H9 (cell line): ENCODE data around the gene RNASE7. TPM values are rescaled to one million over a fixed set of nuclear protein-coding genes. Genes with fewer than 3 reads are reported as not detected.

Experiments used
- DNase-seq: peaks from one replicate; pipeline ENCODE4 v3.0.0-alpha.2; 2017
- H2AFZ ChIP-seq: one replicate; pipeline ENCODE4 v1.6.1; 2013; ENCODE audit warnings: mild to moderate bottlenecking, low read length, control low read depth, moderate library complexity
- H2AK5ac ChIP-seq: 2 replicates; pipeline ENCODE4 v1.6.1; 2013; ENCODE audit warnings: low read length, control low read depth, mixed read lengths; ENCODE audit not compliant: insufficient read length
- H2BK120ac ChIP-seq: one replicate; pipeline ENCODE4 v1.6.1; 2013; ENCODE audit warnings: low read depth, mild to moderate bottlenecking, low read length, control low read depth, inconsistent platforms; ENCODE audit not compliant: poor library complexity, severe bottlenecking
- H2BK12ac ChIP-seq: 2 replicates; pipeline ENCODE4 v1.6.1; 2013; ENCODE audit warnings: low read length, control low read depth, mixed read lengths, low read depth; ENCODE audit not compliant: insufficient read length
- H2BK15ac ChIP-seq: 2 replicates; pipeline ENCODE4 v1.6.1; 2013; ENCODE audit warnings: low read depth, low read length, control low read depth
- H2BK20ac ChIP-seq: one replicate; pipeline ENCODE4 v1.6.1; 2013; ENCODE audit warnings: low read depth, mild to moderate bottlenecking, low read length, control low read depth, inconsistent platforms; ENCODE audit not compliant: poor library complexity, severe bottlenecking
- H2BK5ac ChIP-seq: 2 replicates; pipeline ENCODE4 v1.6.1; 2013; ENCODE audit warnings: low read length, control low read depth, mixed read lengths; ENCODE audit not compliant: insufficient read length
- H3K14ac ChIP-seq: 2 replicates; pipeline ENCODE4 v1.6.1; 2013; ENCODE audit warnings: low read length, control low read depth; ENCODE audit not compliant: insufficient read depth
- H3K18ac ChIP-seq: 2 replicates; pipeline ENCODE4 v1.6.1; 2013; ENCODE audit warnings: low read depth, mild to moderate bottlenecking, mixed read lengths, low read length, control low read depth; ENCODE audit not compliant: insufficient read length
- H3K23ac ChIP-seq: 2 replicates; pipeline ENCODE4 v1.6.1; 2013; ENCODE audit warnings: low read length, control low read depth, mixed read lengths, low read depth; ENCODE audit not compliant: insufficient read length
- H3K23me2 ChIP-seq: 2 replicates; pipeline ENCODE4 v1.6.1; 2013; ENCODE audit warnings: low read depth, mild to moderate bottlenecking, mixed read lengths, low read length, control low read depth; ENCODE audit not compliant: insufficient read length, poor library complexity, severe bottlenecking
- H3K27ac ChIP-seq: 2 replicates; pipeline ENCODE4 v1.5.1; 2013; ENCODE audit warnings: low read length, control low read depth, mixed read lengths, low read depth; ENCODE audit not compliant: insufficient read length
- H3K27me3 ChIP-seq: 2 replicates; pipeline ENCODE4 v1.6.1; 2013; ENCODE audit warnings: low read length, control low read depth, inconsistent platforms; ENCODE audit not compliant: insufficient read depth
- H3K4ac ChIP-seq: 2 replicates; pipeline ENCODE4 v1.6.1; 2013; ENCODE audit warnings: low read depth, mild to moderate bottlenecking, control low read depth, inconsistent platforms, low read length, moderate library complexity
- H3K4me1 ChIP-seq: 2 replicates; pipeline ENCODE4 v1.6.1; 2013; ENCODE audit warnings: low read length, control low read depth, inconsistent platforms; ENCODE audit not compliant: insufficient read depth
- H3K4me2 ChIP-seq: 2 replicates; pipeline ENCODE4 v1.6.1; 2013; ENCODE audit warnings: low read length, control low read depth, mixed read lengths; ENCODE audit not compliant: insufficient read length, insufficient read depth
- H3K56ac ChIP-seq: 2 replicates; pipeline ENCODE4 v1.6.1; 2013; ENCODE audit warnings: low read depth, mild to moderate bottlenecking, mixed read lengths, low read length, control low read depth; ENCODE audit not compliant: insufficient read length
- H3K79me1 ChIP-seq: 2 replicates; pipeline ENCODE4 v1.6.1; 2013; ENCODE audit warnings: low read depth, mild to moderate bottlenecking, moderate library complexity, low read length, control low read depth, inconsistent platforms; ENCODE audit not compliant: insufficient read depth, poor library complexity, severe bottlenecking
- H3K79me2 ChIP-seq: 2 replicates; pipeline ENCODE4 v1.6.1; 2013; ENCODE audit warnings: low read length, control low read depth, inconsistent platforms; ENCODE audit not compliant: insufficient read depth
- H3K9ac ChIP-seq: 2 replicates; pipeline ENCODE4 v1.6.1; 2013; ENCODE audit warnings: low read length, control low read depth, mixed read lengths; ENCODE audit not compliant: insufficient read length; ENCODE audit errors: extremely low read depth
- H3K9me3 ChIP-seq: one replicate; pipeline ENCODE4 v1.6.1; 2013; ENCODE audit warnings: low read depth, low read length, inconsistent platforms; ENCODE audit not compliant: control insufficient read depth
- H3T11ph ChIP-seq: one replicate; pipeline ENCODE4 v1.6.1; 2013; ENCODE audit warnings: mild to moderate bottlenecking, low read length, control low read depth, inconsistent platforms
- H4K20me1 ChIP-seq: one replicate; pipeline ENCODE4 v1.6.1; 2013; ENCODE audit not compliant: control insufficient read depth, insufficient read length, insufficient read depth
- H4K5ac ChIP-seq: 2 replicates; pipeline ENCODE4 v1.6.1; 2013; ENCODE audit warnings: low read depth, mild to moderate bottlenecking, mixed read lengths, low read length, control low read depth; ENCODE audit not compliant: insufficient read length
- H4K8ac ChIP-seq: replicated peaks from 2 replicates; pipeline ENCODE4 v1.6.1; 2013; ENCODE audit warnings: low read length, control low read depth, mixed read lengths, low read depth; ENCODE audit not compliant: insufficient read length
- H4K91ac ChIP-seq: 2 replicates; pipeline ENCODE4 v1.6.1; 2013; ENCODE audit warnings: low read depth, mild to moderate bottlenecking, moderate library complexity, mixed read lengths, low read length, control low read depth; ENCODE audit not compliant: insufficient read length
- H3K27ac Mint-ChIP-seq, 3 experiments: 2 replicates in 2 of 3; 3 replicates in 1 of 3; pipeline ENCODE4 v1.8.0; 2020 to 2021; ENCODE audit warnings: mixed read lengths in 3 of 3, mild to moderate bottlenecking in 1 of 3, moderate library complexity in 1 of 3
- H3K27me3 Mint-ChIP-seq: 2 replicates; pipeline ENCODE4 v1.8.0; 2021; ENCODE audit warnings: low read depth, mild to moderate bottlenecking, moderate library complexity, mixed read lengths
- H3K36me3 Mint-ChIP-seq, 3 experiments: 2 replicates in 2 of 3; 3 replicates in 1 of 3; pipeline ENCODE4 v1.8.0; 2020 to 2021; ENCODE audit warnings: low read depth in 3 of 3, mixed read lengths in 3 of 3; ENCODE audit not compliant: insufficient read depth in 1 of 3
- H3K4me1 Mint-ChIP-seq, 2 experiments: 2 replicates each; pipeline ENCODE4 v1.8.0; 2020; ENCODE audit warnings: mixed read lengths in 2 of 2
- H3K4me3 Mint-ChIP-seq, 2 experiments: 2 replicates in 1 of 2; 3 replicates in 1 of 2; pipeline ENCODE4 v1.8.0; 2020 to 2021; ENCODE audit warnings: mild to moderate bottlenecking in 2 of 2, mixed read lengths in 2 of 2, moderate library complexity in 1 of 2
- H3K9me3 Mint-ChIP-seq, 2 experiments: 2 replicates in 1 of 2; 3 replicates in 1 of 2; pipeline ENCODE4 v1.8.0; 2020; ENCODE audit warnings: mild to moderate bottlenecking in 2 of 2, mixed read lengths in 2 of 2, moderate library complexity in 1 of 2
- WGBS: extraction: QIAGEN DNeasy Blood & Tissue Kit; methylation state at CpG from one replicate; pipeline ENCODE4 v1.1.7; 2013; ENCODE audit warnings: missing lambda C conversion rate, low lambda C conversion rate, mixed read lengths; ENCODE audit not compliant: insufficient read length; ENCODE audit errors: extremely low coverage; 5-methylcytosine and 5-hydroxymethylcytosine counted together
- total RNA-seq: library from RNA; stranded (reverse); gene quantifications from 2 replicates; pipeline ENCODE4 v1.2.1, GENCODE V29; 2021
- TF ChIP-seq, protein P1 (sequence below): fragments of 200-600 bp; sonication (generic); conservative IDR thresholded peaks from 3 replicates; pipeline ENCODE4 v1.8.0; 2021; ENCODE audit warnings: antibody characterized with exemption, mild to moderate bottlenecking

RNASE7 gene
- total RNA-seq, 1 experiment from 2014 or later = not detected

DNA sequence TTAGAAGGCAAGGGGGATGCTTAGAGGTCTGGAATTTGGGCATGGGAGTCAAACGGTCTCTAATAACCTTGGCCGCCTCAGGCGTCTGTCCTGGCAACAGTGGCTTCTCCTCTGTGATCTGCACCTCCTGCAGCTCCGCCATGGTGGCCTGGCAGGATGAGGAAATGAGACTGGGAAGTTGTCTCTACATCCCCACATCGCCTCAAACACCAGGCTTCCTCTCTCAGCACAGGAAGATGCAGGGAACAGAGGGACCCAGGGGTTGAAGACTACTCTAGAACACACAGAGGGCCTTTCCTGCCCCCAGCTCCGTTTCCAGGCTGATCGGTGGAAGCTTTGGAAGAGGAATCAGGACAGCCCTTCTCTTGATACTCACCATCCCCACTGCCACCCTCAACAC is 19.0 kb upstream of the RNASE7 start:
- no peaks in the 10 kb centered on the region for H3K9me3 Mint-ChIP-seq
- no peak overlapping the region for H3K27ac ChIP-seq
- peak; percentile 25 for DNase-seq
- no peak overlapping the region for H2BK20ac ChIP-seq
- no peaks in the 10 kb centered on the region for H3K79me2 ChIP-seq
- peaks cover 55% of the 10 kb centered on the region for H3K27me3 Mint-ChIP-seq
- H3T11ph ChIP-seq = no peak overlapping the region
- no peak overlapping the region for H2BK120ac ChIP-seq
- no peak overlapping the region for H3K4me2 ChIP-seq
- H2BK5ac ChIP-seq = no peak overlapping the region
- peaks cover 4% of the 10 kb centered on the region; the same call in 1 of the 2 replicates for H3K4me1 ChIP-seq
- H3K23ac ChIP-seq = no peak overlapping the region
- no peak overlapping the region for H2BK15ac ChIP-seq
- H3K14ac ChIP-seq = no peak overlapping the region
- H3K4me1 Mint-ChIP-seq = peaks cover 35 to 41% of the 10 kb centered on the region in 2 experiments
- H3K4ac ChIP-seq = no peak overlapping the region
- WGBS = no CpG with 5 or more reads among the region's 7 CpGs
- no peak overlapping the region for H3K9ac ChIP-seq
- TF ChIP-seq, protein P1, sequence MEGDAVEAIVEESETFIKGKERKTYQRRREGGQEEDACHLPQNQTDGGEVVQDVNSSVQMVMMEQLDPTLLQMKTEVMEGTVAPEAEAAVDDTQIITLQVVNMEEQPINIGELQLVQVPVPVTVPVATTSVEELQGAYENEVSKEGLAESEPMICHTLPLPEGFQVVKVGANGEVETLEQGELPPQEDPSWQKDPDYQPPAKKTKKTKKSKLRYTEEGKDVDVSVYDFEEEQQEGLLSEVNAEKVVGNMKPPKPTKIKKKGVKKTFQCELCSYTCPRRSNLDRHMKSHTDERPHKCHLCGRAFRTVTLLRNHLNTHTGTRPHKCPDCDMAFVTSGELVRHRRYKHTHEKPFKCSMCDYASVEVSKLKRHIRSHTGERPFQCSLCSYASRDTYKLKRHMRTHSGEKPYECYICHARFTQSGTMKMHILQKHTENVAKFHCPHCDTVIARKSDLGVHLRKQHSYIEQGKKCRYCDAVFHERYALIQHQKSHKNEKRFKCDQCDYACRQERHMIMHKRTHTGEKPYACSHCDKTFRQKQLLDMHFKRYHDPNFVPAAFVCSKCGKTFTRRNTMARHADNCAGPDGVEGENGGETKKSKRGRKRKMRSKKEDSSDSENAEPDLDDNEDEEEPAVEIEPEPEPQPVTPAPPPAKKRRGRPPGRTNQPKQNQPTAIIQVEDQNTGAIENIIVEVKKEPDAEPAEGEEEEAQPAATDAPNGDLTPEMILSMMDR = no peak
- no peak overlapping the region; a peak in 2 of 5 replicates for H3K4me3 Mint-ChIP-seq
- H3K27ac Mint-ChIP-seq = no peak overlapping the region
- H2BK12ac ChIP-seq = no peak overlapping the region
- H4K5ac ChIP-seq = no peak overlapping the region
- H4K8ac ChIP-seq = no peak overlapping the region
- no peak overlapping the region for H2AFZ ChIP-seq
- H3K18ac ChIP-seq = no peak overlapping the region
- H3K27me3 ChIP-seq = peaks cover 8% of the 10 kb centered on the region; the same call in 1 of the 2 replicates
- H4K20me1 ChIP-seq = no peaks in the 10 kb centered on the region
- H3K56ac ChIP-seq = no peak overlapping the region
- H3K79me1 ChIP-seq = no peaks in the 10 kb centered on the region
- peaks cover 12% of the 10 kb centered on the region for H3K23me2 ChIP-seq
- H3K9me3 ChIP-seq = no peaks in the 10 kb centered on the region
- H2AK5ac ChIP-seq = no peak overlapping the region
- no peak overlapping the region for H4K91ac ChIP-seq
- H3K36me3 Mint-ChIP-seq = peaks cover 6 to 21% (median 6%) of the 10 kb centered on the region in 3 experiments; a peak in 3 of 7 replicates
